C4-2B (cell line): ENCODE results near the gene MYO15A.

Experiments
- H3K27ac ChIP-seq: fragments of 450-650 bp; 2 replicates; pipeline ENCODE4 v1.5.1; 2017
- ZFX ChIP-seq: fragments of 450-650 bp; IDR thresholded peaks from 2 replicates; pipeline ENCODE4 v1.6.1; 2017
- TF ChIP-seq, protein P1 (sequence below): fragments of 450-650 bp; conservative IDR thresholded peaks from 2 replicates; pipeline ENCODE4 v1.5.1; 2017; ENCODE audit warnings: mild to moderate bottlenecking

The MYO15A gene

GRCh38 chr17:18093616-18094408 lies 14.7 kb upstream of the MYO15A start:
- TF ChIP-seq, protein P1, sequence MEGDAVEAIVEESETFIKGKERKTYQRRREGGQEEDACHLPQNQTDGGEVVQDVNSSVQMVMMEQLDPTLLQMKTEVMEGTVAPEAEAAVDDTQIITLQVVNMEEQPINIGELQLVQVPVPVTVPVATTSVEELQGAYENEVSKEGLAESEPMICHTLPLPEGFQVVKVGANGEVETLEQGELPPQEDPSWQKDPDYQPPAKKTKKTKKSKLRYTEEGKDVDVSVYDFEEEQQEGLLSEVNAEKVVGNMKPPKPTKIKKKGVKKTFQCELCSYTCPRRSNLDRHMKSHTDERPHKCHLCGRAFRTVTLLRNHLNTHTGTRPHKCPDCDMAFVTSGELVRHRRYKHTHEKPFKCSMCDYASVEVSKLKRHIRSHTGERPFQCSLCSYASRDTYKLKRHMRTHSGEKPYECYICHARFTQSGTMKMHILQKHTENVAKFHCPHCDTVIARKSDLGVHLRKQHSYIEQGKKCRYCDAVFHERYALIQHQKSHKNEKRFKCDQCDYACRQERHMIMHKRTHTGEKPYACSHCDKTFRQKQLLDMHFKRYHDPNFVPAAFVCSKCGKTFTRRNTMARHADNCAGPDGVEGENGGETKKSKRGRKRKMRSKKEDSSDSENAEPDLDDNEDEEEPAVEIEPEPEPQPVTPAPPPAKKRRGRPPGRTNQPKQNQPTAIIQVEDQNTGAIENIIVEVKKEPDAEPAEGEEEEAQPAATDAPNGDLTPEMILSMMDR: no peak; the same call in 1 of the 2 replicates
- TF ChIP-seq ZFX: no peak
- no peak overlapping the region for H3K27ac ChIP-seq

DNA sequence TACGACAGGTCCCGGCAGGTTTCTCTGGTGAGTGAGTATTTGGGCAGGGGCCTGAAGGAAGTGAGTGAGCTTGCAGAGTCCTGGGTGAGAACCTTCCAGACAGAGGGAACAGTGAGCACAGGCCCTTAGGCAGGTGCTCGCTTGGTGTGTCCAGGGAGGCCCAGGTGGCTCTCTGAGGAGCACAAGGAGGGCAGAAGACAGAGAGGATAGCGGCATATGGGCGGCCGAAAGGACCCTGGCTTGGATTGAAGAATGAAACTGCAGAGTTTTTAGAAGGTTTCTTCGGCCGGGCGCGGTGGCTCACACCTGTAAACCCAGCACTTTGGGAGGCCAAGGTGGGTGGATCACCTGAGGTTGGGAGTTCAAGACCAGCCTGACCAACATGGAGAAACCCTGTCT lies 14.1 kb upstream of the MYO15A start:
- TF ChIP-seq, protein P1: no peak
- TF ChIP-seq ZFX: no peak
- H3K27ac ChIP-seq: no peak overlapping the region

DNA sequence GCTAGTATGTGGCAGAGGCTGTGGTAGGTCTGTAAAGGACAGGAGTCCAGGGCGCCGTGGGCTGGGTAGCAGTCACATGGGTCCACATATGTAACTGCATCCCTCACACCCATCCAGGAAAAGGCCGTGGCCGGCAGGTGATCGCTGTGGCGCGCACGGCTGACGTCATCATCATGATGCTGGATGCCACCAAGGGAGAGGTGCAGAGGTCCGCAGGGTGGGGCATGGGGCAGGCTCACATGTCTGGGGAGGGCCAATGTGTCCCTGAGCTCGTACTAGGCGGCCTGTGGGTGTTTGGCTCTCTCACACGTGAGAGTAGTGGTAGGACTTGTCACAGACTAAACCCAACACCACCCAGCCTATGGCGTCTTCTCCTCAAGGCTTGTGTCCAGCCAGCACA lies 9.0 kb upstream of the MYO15A start:
- H3K27ac ChIP-seq: no peak overlapping the region
- no peak for TF ChIP-seq ZFX
- TF ChIP-seq, protein P1: no peak

DNA sequence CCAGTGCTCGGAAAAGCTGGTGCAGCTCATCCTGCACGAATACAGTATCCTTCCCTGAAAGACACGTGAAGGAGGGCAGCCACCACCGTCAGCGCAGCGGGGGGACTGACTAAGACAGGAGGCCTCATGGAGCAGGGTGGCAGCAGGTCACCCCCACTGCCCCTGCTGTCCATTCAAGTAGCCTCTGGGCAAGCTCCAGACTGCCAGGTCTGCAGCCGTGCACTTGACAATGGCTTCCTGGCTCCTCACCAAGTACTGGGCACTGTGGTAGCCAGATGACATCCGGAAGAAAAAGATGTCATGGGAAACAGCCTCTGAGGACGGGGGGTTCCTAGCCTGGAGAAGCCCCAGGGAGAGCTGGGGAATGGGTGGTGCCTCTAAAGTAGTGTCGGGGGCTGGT lies 7.9 kb upstream of the MYO15A start:
- TF ChIP-seq, protein P1: no peak
- no peak for TF ChIP-seq ZFX
- no peak overlapping the region for H3K27ac ChIP-seq

DNA sequence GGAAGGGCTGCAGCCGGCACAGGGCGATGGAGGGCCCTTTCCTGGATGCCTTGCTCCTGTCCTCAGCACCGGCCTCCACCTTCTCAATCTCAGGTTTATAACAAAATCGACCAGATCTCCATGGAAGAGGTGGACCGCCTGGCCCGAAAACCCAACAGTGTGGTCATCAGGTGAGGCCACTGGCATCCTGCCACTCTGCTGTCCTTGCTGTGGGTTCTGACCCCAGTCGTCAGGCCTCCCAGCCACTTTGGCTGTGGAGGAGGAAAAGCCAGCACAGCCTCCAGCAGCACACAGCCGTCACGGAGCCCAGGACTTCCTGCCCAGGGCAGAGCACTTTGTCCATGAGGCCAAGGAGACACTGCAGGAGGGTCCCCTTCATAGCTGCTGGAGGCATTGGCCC lies 6.7 kb upstream of the MYO15A start:
- TF ChIP-seq, protein P1: no peak
- no peak for TF ChIP-seq ZFX

DNA sequence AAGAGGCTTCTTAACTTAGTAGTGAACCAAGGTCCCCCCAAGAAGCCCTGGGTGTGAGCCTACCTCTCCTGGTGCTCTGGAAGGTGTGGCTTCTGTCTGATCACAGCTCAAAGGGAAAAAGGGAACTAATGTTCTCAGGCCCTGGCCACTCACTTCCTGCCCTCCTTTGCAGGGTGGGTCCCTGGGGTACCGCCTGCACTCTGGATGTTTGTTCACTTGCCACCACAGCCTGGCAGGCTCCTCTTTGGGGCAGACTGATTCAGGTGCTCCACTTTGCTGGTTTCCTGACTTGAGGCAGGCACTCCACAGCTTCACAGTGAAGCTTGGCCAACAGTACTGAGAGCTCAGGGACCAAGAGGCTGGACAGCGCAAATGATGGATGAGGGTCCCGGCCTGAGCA lies 5.9 kb upstream of the MYO15A start:
- no peak for TF ChIP-seq ZFX
- TF ChIP-seq, protein P1: no peak
- H3K27ac ChIP-seq: no peak overlapping the region

More for the DNA sequence above, 6.7 kb upstream of the MYO15A start:
- H3K27ac ChIP-seq: no peak overlapping the region

- TF ChIP-seq, protein P1: no peak
- no peak for TF ChIP-seq ZFX
- no peak overlapping the region for H3K27ac ChIP-seq
Observed at GRCh38 chr17:18105027-18105426, 3.5 kb upstream of the MYO15A start.
